HepG2 (cell line): ENCODE results near the gene HECTD4. TPM values are rescaled to one million over a fixed set of nuclear protein-coding genes. Genes with fewer than 3 reads are reported as not detected.

Source experiments
- CCDC6 ChIP-seq: sonication (generic); formaldehyde crosslinking; IDR thresholded peaks from 2 replicates; pipeline ENCODE4 v1.8.1; 2022; ENCODE audit warnings: mild to moderate bottlenecking, missing genetic modification reagents, moderate library complexity
- CHCHD3 ChIP-seq: sonication (generic); formaldehyde crosslinking; IDR thresholded peaks from 2 replicates; pipeline ENCODE4 v1.8.0; 2022; ENCODE audit warnings: mild to moderate bottlenecking, missing genetic modification reagents, moderate library complexity
- E2F5 ChIP-seq: sonication (generic); formaldehyde crosslinking; conservative IDR thresholded peaks from 2 replicates; pipeline ENCODE4 v1.4.0; 2020; ENCODE audit warnings: missing genetic modification reagents
- HHEX ChIP-seq: IDR thresholded peaks from 2 replicates; pipeline ENCODE4 v1.6.1; 2016; ENCODE audit warnings: control low read depth
- JUNB ChIP-seq: sonication (generic); formaldehyde crosslinking; IDR thresholded peaks from 2 replicates; pipeline ENCODE4 v1.8.0; 2022; ENCODE audit warnings: missing genetic modification reagents, mild to moderate bottlenecking, borderline replicate concordance
- MLLT10 ChIP-seq: sonication (generic); formaldehyde crosslinking; IDR thresholded peaks from 2 replicates; pipeline ENCODE4 v1.4.0; 2020; ENCODE audit warnings: missing genetic modification reagents
- RNF2 ChIP-seq: fragments of 450-650 bp; conservative IDR thresholded peaks from 2 replicates; pipeline ENCODE4 v1.6.1; 2016; ENCODE audit warnings: low read depth
- ZBTB46 ChIP-seq: sonication (generic); formaldehyde crosslinking; IDR thresholded peaks from 2 replicates; pipeline ENCODE4 v1.4.0; 2020; ENCODE audit warnings: mild to moderate bottlenecking, missing genetic modification reagents, borderline replicate concordance
- ZFP37 ChIP-seq: sonication (generic); formaldehyde crosslinking; IDR thresholded peaks from 2 replicates; pipeline ENCODE4 v1.4.0; 2020; ENCODE audit warnings: missing genetic modification reagents, borderline replicate concordance
- ZGPAT ChIP-seq: IDR thresholded peaks from 2 replicates; pipeline ENCODE4 v1.6.1; 2016; ENCODE audit warnings: mild to moderate bottlenecking
- ZKSCAN8 ChIP-seq: IDR thresholded peaks from 2 replicates; pipeline ENCODE4 v1.6.1; 2016; ENCODE audit warnings: borderline replicate concordance, missing genetic modification reagents, missing compliant biosample characterization
- ZNF331 ChIP-seq: sonication (generic); formaldehyde crosslinking; IDR thresholded peaks from 2 replicates; pipeline ENCODE4 v1.4.0; 2020; ENCODE audit warnings: missing genetic modification reagents
- ZNF367 ChIP-seq: sonication (generic); formaldehyde crosslinking; IDR thresholded peaks from 2 replicates; pipeline ENCODE4 v1.4.0; 2020; ENCODE audit warnings: missing genetic modification reagents, borderline replicate concordance
- polyA plus RNA-seq, 8 experiments: library from polyadenylated mRNA; depleted of rRNA in 3 of 8; stranded (reverse) in 7 of 8; unstranded in 1 of 8; fragments of >200 nt; fragmentation: Illumina TruSeq in 4 of 8; extraction: Trizol in 4 of 8; gene quantifications; 2 replicates each; pipeline versions ENCODE4 v1.2.1 to v1.2.3, GENCODE V29; 2011 to 2016; ENCODE audit warnings: low read depth in 4 of 8, missing spikeins in 1 of 8, mixed read lengths in 1 of 8; ENCODE audit not compliant: insufficient read depth in 1 of 8
- total RNA-seq, 5 experiments: library from RNA; depleted of rRNA; stranded (reverse); fragments of >200 nt; fragmentation: Illumina TruSeq; extraction: Trizol; gene quantifications; 2 replicates each; pipeline ENCODE4 v1.2.3, GENCODE V29; 2016; ENCODE audit warnings: low read depth in 1 of 5
- TF ChIP-seq, protein P1 (sequence below): IDR thresholded peaks from 2 replicates; pipeline ENCODE4 v1.6.1; 2016; ENCODE audit warnings: missing biosample characterization, missing genetic modification reagents, low read depth
- TF ChIP-seq, protein P2 (sequence below): sonication (generic); formaldehyde crosslinking; IDR thresholded peaks from 2 replicates; pipeline ENCODE4 v1.4.0; 2020; ENCODE audit warnings: missing genetic modification reagents, mild to moderate bottlenecking, borderline replicate concordance
- TF ChIP-seq, protein P3 (sequence below): sonication (generic); formaldehyde crosslinking; IDR thresholded peaks from 2 replicates; pipeline ENCODE4 v1.4.0; 2020; ENCODE audit warnings: mild to moderate bottlenecking, missing genetic modification reagents

HECTD4 gene
- total and polyA plus RNA-seq, 2 of the 13 experiments (the other 11 are each of a cell fraction or from before 2014, with no cell fraction given), result 9.0 to 11.4 TPM

- TF ChIP-seq, protein P1, sequence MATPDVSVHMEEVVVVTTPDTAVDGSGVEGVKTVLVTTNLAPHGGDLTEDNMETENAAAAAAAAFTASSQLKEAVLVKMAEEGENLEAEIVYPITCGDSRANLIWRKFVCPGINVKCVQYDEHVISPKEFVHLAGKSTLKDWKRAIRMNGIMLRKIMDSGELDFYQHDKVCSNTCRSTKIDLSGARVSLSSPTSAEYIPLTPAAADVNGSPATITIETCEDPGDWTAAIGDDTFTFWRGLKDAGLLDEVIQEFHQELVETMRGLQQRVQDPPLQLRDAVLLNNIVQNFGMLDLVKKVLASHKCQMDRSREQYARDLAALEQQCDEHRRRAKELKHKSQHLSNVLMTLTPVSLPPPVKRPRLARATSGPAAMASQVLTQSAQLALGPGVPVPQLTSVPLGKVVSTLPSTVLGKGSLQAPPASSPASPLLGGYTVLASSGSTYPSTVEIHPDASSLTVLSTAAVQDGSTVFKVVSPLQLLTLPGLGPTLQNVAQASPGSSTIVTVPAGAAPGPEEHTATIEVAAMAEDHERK, result 0 out of 2 replicates have a peak, but pooled peaks have one; percentile 10
- no peak for TF ChIP-seq HHEX
- TF ChIP-seq, protein P2, sequence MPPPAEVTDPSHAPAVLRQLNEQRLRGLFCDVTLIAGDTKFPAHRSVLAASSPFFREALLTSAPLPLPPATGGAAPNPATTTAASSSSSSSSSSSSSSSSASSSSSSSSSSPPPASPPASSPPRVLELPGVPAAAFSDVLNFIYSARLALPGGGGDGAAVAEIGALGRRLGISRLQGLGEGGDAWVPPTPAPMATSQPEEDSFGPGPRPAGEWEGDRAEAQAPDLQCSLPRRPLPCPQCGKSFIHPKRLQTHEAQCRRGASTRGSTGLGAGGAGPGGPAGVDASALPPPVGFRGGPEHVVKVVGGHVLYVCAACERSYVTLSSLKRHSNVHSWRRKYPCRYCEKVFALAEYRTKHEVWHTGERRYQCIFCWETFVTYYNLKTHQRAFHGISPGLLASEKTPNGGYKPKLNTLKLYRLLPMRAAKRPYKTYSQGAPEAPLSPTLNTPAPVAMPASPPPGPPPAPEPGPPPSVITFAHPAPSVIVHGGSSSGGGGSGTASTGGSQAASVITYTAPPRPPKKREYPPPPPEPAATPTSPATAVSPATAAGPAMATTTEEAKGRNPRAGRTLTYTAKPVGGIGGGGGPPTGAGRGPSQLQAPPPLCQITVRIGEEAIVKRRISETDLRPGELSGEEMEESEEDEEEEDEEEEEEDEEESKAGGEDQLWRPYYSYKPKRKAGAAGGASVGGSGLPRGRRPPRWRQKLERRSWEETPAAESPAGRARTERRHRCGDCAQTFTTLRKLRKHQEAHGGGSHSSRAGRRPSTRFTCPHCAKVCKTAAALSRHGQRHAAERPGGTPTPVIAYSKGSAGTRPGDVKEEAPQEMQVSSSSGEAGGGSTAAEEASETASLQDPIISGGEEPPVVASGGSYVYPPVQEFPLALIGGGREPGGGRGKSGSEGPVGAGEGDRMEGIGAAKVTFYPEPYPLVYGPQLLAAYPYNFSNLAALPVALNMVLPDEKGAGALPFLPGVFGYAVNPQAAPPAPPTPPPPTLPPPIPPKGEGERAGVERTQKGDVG, result no peak
- no peak for TF ChIP-seq CHCHD3 (CRISPR knock-in tag)
- TF ChIP-seq JUNB, result no peak
- TF ChIP-seq CCDC6 (CRISPR knock-in tag), result peak; percentile 0; the same call in 1 of the 2 replicates
- no peak for TF ChIP-seq ZBTB46 (CRISPR knock-in tag)
- no peak for TF ChIP-seq MLLT10
- no peak for TF ChIP-seq ZFP37 (CRISPR knock-in tag)
- TF ChIP-seq ZKSCAN8 (CRISPR knock-in tag), result 0 out of 2 replicates have a peak, but pooled peaks have one; percentile 71
- peak; percentile 79; the same call in 1 of the 2 replicates for TF ChIP-seq ZGPAT (CRISPR knock-in tag)
- TF ChIP-seq ZNF367 (CRISPR knock-in tag), result no peak
- TF ChIP-seq, protein P3, sequence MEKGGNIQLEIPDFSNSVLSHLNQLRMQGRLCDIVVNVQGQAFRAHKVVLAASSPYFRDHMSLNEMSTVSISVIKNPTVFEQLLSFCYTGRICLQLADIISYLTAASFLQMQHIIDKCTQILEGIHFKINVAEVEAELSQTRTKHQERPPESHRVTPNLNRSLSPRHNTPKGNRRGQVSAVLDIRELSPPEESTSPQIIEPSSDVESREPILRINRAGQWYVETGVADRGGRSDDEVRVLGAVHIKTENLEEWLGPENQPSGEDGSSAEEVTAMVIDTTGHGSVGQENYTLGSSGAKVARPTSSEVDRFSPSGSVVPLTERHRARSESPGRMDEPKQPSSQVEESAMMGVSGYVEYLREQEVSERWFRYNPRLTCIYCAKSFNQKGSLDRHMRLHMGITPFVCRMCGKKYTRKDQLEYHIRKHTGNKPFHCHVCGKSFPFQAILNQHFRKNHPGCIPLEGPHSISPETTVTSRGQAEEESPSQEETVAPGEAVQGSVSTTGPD (CRISPR knock-in tag), result no peak
- TF ChIP-seq ZNF331 (CRISPR knock-in tag), result no peak; the same call in none of the 2 replicates
- TF ChIP-seq E2F5 (CRISPR knock-in tag), result no peak
- TF ChIP-seq RNF2, result no peak
Observed at GRCh38 chr12:112409064-112409905, 27.1 kb upstream of the HECTD4 start, which contains the start of gene RPL6 (continued).
